HEK293 (cell line): ENCODE data around the gene EBF3.
A peak's percentile ranks its signal among the peaks of the same experiment; 100 is the strongest.

ENCODE experiments used
- CTCF ChIA-PET: fragments of 350-600 bp; formaldehyde crosslinking; extraction: SDS; loops from one replicate; lab custom pipeline; 2021; ENCODE audit warnings: antibody characterized with exemption; lab: Yijun Ruan, JAX
- POLR2A ChIA-PET: fragments of 300-600 bp; formaldehyde crosslinking; extraction: SDS; loops from one replicate; lab custom pipeline; 2020; ENCODE audit warnings: antibody characterized with exemption, inconsistent platforms; lab: Yijun Ruan, JAX
- H3K27ac ChIP-seq: fragments of 200-500 bp; sonication (Bioruptor generic); 2 replicates; pipeline ENCODE4 v1.5.1; 2014; ENCODE audit warnings: low read depth, low read length, control low read depth, inconsistent platforms; ENCODE audit errors: extremely low read depth
- H3K36me3 ChIP-seq, 2 experiments: fragments of 200-500 bp in 1 of 2; sonication (Bioruptor generic) in 1 of 2; 1 replicate in 1 of 2; 2 replicates in 1 of 2; pipeline ENCODE4 v1.5.1; 2014 to 2017; ENCODE audit warnings: inconsistent platforms in 2 of 2, low read length in 2 of 2; ENCODE audit not compliant: control insufficient read depth in 2 of 2, insufficient read depth in 1 of 2
- H3K4me1 ChIP-seq: fragments of 200-500 bp; sonication (Bioruptor generic); 2 replicates; pipeline ENCODE4 v1.5.1; 2014; ENCODE audit warnings: mild to moderate bottlenecking, low read length, inconsistent platforms; ENCODE audit not compliant: control insufficient read depth, insufficient read depth
- H3K4me3 ChIP-seq: 2 replicates; pipeline ENCODE4 v1.5.1; 2011; ENCODE audit warnings: low read depth, mild to moderate bottlenecking, control low read depth, low read length, moderate library complexity
- H3K9me3 ChIP-seq: fragments of 200-500 bp; sonication (Bioruptor generic); 2 replicates; pipeline ENCODE4 v1.5.1; 2014; ENCODE audit warnings: low read depth, low read length, inconsistent platforms; ENCODE audit not compliant: control insufficient read depth, insufficient read depth
- CTCF ChIP-seq: fragments of 450-650 bp; formaldehyde crosslinking; IDR thresholded peaks from 2 replicates; pipeline ENCODE4 v1.5.1; 2016; ENCODE audit warnings: missing biosample characterization, missing genetic modification characterization
- ELK4 ChIP-seq: IDR thresholded peaks from 2 replicates; pipeline ENCODE4 v1.6.1; 2011; ENCODE audit warnings: mild to moderate bottlenecking, low read depth, low read length, borderline replicate concordance
- HOXD13 ChIP-seq: sonication (generic); formaldehyde crosslinking; IDR thresholded peaks from 2 replicates; pipeline ENCODE4 v1.8.0; 2022; ENCODE audit warnings: missing genetic modification reagents, borderline replicate concordance
- KLF17 ChIP-seq: fragments of 450-650 bp; formaldehyde crosslinking; IDR thresholded peaks from 2 replicates; pipeline ENCODE4 v1.5.1; 2016; ENCODE audit warnings: missing biosample characterization, missing genetic modification characterization
- KLF9 ChIP-seq: fragments of 450-650 bp; formaldehyde crosslinking; IDR thresholded peaks from 2 replicates; pipeline ENCODE4 v1.5.1; 2016; ENCODE audit warnings: missing biosample characterization, missing genetic modification characterization, low read depth
- REST ChIP-seq: fragments of 450-650 bp; formaldehyde crosslinking; IDR thresholded peaks from 2 replicates; pipeline ENCODE4 v1.5.1; 2016; ENCODE audit warnings: missing biosample characterization, missing genetic modification characterization
- ZBTB1 ChIP-seq: fragments of 450-650 bp; formaldehyde crosslinking; IDR thresholded peaks from 2 replicates; pipeline ENCODE4 v1.5.1; 2016; ENCODE audit warnings: missing biosample characterization, missing genetic modification characterization
- ZBTB21 ChIP-seq: fragments of 450-650 bp; formaldehyde crosslinking; IDR thresholded peaks from 2 replicates; pipeline ENCODE4 v1.5.1; 2017; ENCODE audit warnings: missing biosample characterization, missing genetic modification characterization
- ZBTB26 ChIP-seq: fragments of 450-650 bp; formaldehyde crosslinking; optimal IDR thresholded peaks from 2 replicates; pipeline ENCODE3; 2016; ENCODE audit warnings: missing biosample characterization, mild to moderate bottlenecking, missing genetic modification characterization
- ZFHX2 ChIP-seq: fragments of 450-650 bp; formaldehyde crosslinking; conservative IDR thresholded peaks from 2 replicates; pipeline ENCODE4 v1.5.1; 2016; ENCODE audit warnings: missing biosample characterization, missing genetic modification characterization
- ZNF341 ChIP-seq: fragments of 450-650 bp; formaldehyde crosslinking; IDR thresholded peaks from 2 replicates; pipeline ENCODE4; 2016; ENCODE audit warnings: low read depth, missing biosample characterization, missing genetic modification characterization
- ZNF354C ChIP-seq: fragments of 450-650 bp; formaldehyde crosslinking; IDR thresholded peaks from 2 replicates; pipeline ENCODE4 v1.5.1; 2016; ENCODE audit warnings: missing biosample characterization, missing genetic modification characterization, low read depth, borderline replicate concordance
- ZNF555 ChIP-seq: fragments of 450-650 bp; formaldehyde crosslinking; conservative IDR thresholded peaks from 2 replicates; pipeline ENCODE4 v1.5.1; 2017; ENCODE audit warnings: missing biosample characterization, mild to moderate bottlenecking, missing genetic modification characterization, inconsistent platforms
- ZNF624 ChIP-seq: fragments of 450-650 bp; formaldehyde crosslinking; IDR thresholded peaks from 2 replicates; pipeline ENCODE4 v1.5.1; 2017; ENCODE audit warnings: missing biosample characterization, missing genetic modification characterization
- ZNF658 ChIP-seq: fragments of 450-650 bp; formaldehyde crosslinking; IDR thresholded peaks from 2 replicates; pipeline ENCODE4; 2016; ENCODE audit warnings: missing biosample characterization, missing genetic modification characterization
- ZNF664 ChIP-seq: fragments of 450-650 bp; formaldehyde crosslinking; IDR thresholded peaks from 2 replicates; pipeline ENCODE4 v1.5.1; 2016; ENCODE audit warnings: missing biosample characterization, missing genetic modification characterization
- ZNF670 ChIP-seq: fragments of 450-650 bp; formaldehyde crosslinking; IDR thresholded peaks from 2 replicates; pipeline ENCODE4 v1.5.1; 2016; ENCODE audit warnings: missing biosample characterization, missing genetic modification characterization, low read depth
- ZNF704 ChIP-seq: fragments of 450-650 bp; formaldehyde crosslinking; IDR thresholded peaks from 2 replicates; pipeline ENCODE4 v1.5.1; 2016; ENCODE audit warnings: missing biosample characterization, missing genetic modification characterization
- ZNF76 ChIP-seq: fragments of 450-650 bp; formaldehyde crosslinking; IDR thresholded peaks from 2 replicates; pipeline ENCODE4; 2016; ENCODE audit warnings: low read depth, missing biosample characterization, missing genetic modification characterization, borderline replicate concordance
- ZNF792 ChIP-seq: fragments of 450-650 bp; formaldehyde crosslinking; IDR thresholded peaks from 2 replicates; pipeline ENCODE4 v1.5.1; 2016; ENCODE audit warnings: missing biosample characterization, missing genetic modification characterization

The EBF3 gene

GRCh38 chr10:129890170-129890569, 73.9 kb downstream of the EBF3 start (continued):
- TF ChIP-seq REST (tag by site-specific recombination): no peak
- no peak for TF ChIP-seq ZNF76 (tag by site-specific recombination)
- no peak for TF ChIP-seq ZNF624
- no peak for TF ChIP-seq KLF9 (tag by site-specific recombination)
- no peak for TF ChIP-seq KLF17 (tag by site-specific recombination)
- TF ChIP-seq ELK4: no peak
- TF ChIP-seq ZBTB21 (tag by site-specific recombination): no peak
- TF ChIP-seq ZNF670 (tag by site-specific recombination): no peak
- no peak for TF ChIP-seq ZNF792 (tag by site-specific recombination)
- TF ChIP-seq ZNF555: no peak
- TF ChIP-seq, all 188 proteins: peak for 0

GRCh38 chr10:129888784-129889616, 75.1 kb downstream of the EBF3 start:
- Histone ChIP-seq H3K27ac (no peak overlapping the region), H3K4me1 (no peaks in the 10 kb centered on the region), H3K4me3 (no peak overlapping the region), H3K36me3 (no peaks in the 10 kb centered on the region)
- POLR2A ChIA-PET: no interaction called here
- CTCF ChIA-PET: interaction anchor here (0.6 to 1.5 kb wide), 14 partner anchors 8 to 1884 kb away, joined by 3 to 7 read pairs (median 3); partner anchors contain the start of gene C10orf143
- TF ChIP-seq ZNF341 (tag by site-specific recombination) (peak; percentile 36), ZNF664 (tag by site-specific recombination) (no peak), ZNF704 (tag by site-specific recombination) (no peak), ZNF354C (no peak), ZNF658 (tag by site-specific recombination) (no peak), ZBTB1 (tag by site-specific recombination) (no peak), CTCF (tag by site-specific recombination) (peak; percentile 49; the same call in 1 of the 2 replicates), ZFHX2 (0 out of 2 replicates have a peak, but pooled peaks have one; percentile 33), HOXD13 (CRISPR knock-in tag) (no peak), ZBTB26 (tag by site-specific recombination) (peak; percentile 15)
- TF ChIP-seq, all 188 proteins: peak for 4
- no peaks in the 10 kb centered on the region for H3K9me3 ChIP-seq
